Hair follicular keratinocyte (primary cell): ENCODE data around the gene SALL4. TPM values are rescaled to one million over a fixed set of nuclear protein-coding genes. Genes with fewer than 3 reads are reported as not detected.

Source experiments
- total RNA-seq: library from RNA; depleted of rRNA; stranded (reverse); fragments of >200 nt; gene quantifications from 2 replicates; pipeline ENCODE4 v1.2.3, GENCODE V29; 2015

The SALL4 gene
- total RNA-seq: 0.08 TPM in 1 of 2 replicates, not detected in the other

GRCh38 chr20:51802170-51802751, at the start of gene SALL4:
Gene SALL4, minus strand, starts transcription at chr20:51802521. Its CDS starts 113 bp downstream, at chr20:51802408.

GRCh38 chr20:51767867-51768758, 34.2 kb downstream of the SALL4 start, which contains the start of gene ATP9A:
Gene ATP9A, minus strand, starts transcription at chr20:51768390. Its CDS starts 21 bp downstream, at chr20:51768369.

Other genes starting within 250 kb of the SALL4 start
- 2.4 and 7.2 TPM in 2 replicates for gene ATP9A, start 34.1 kb downstream of the SALL4 start, total RNA-seq